K562 (cell line): Measurements from ENCODE around the gene S100A1. TPM values are rescaled to one million over a fixed set of nuclear protein-coding genes. Genes with fewer than 3 reads are reported as not detected.

Experiments
- ATAC-seq: fragments of 200-7000 bp; cut with Tn5 transposase; 3 replicates; pipeline ENCODE4 v1.9.1; 2020; ENCODE audit warnings: moderate library complexity
- BruUV-seq: library from RNA; stranded (reverse); fragments of 400-500 nt; replicated peaks from 2 replicates; lab custom pipeline; 2021; lab: Mats Ljungman, UMichigan
- CTCF ChIA-PET: fragments of 300-600 bp; formaldehyde crosslinking; extraction: SDS; loops from one replicate; lab custom pipeline; 2021; ENCODE audit warnings: low intra/inter-chr PET ratio; lab: Yijun Ruan, JAX
- POLR2A ChIA-PET: fragments of 300-600, 350-650 bp; sonication (Branson Sonifier 250); formaldehyde crosslinking; extraction: SDS; loops from one replicate; lab custom pipeline; 2021; ENCODE audit warnings: antibody characterized with exemption, inconsistent platforms; lab: Yijun Ruan, JAX
- DNase-seq, 4 experiments: peaks; one replicate each; pipeline versions ENCODE4 v3.0.0 to v3.0.0-alpha.2; 2011 to 2018; ENCODE audit warnings: low spot score in 3 of 4, mixed read lengths in 3 of 4; ENCODE audit errors: extremely low read depth in 1 of 4
- FAIRE-seq: peaks from 2 replicates; lab custom pipeline; 2011; peaks lifted over from hg19 to GRCh38; lab: Jason Lieb, UNC
- H2AFZ ChIP-seq: 2 replicates; pipeline ENCODE4 v1.6.0; 2011; ENCODE audit warnings: low read depth, low read length, control low read depth, inconsistent platforms
- H3K27ac ChIP-seq: fragments of 200-600 bp; 3 replicates; pipeline ENCODE4 v1.8.0; 2011; ENCODE audit warnings: low read depth, mild to moderate bottlenecking, control low read depth, inconsistent platforms, low read length, moderate library complexity, mixed read lengths; ENCODE audit errors: extremely low read depth
- H3K27me3 ChIP-seq, 2 experiments: fragments of 300-600 bp in 1 of 2; 2 replicates in 1 of 2; 3 replicates in 1 of 2; pipeline versions ENCODE4 v1.6.0 to v1.8.0; 2011; ENCODE audit warnings: inconsistent platforms in 2 of 2, low read length in 2 of 2, mild to moderate bottlenecking in 1 of 2, mixed read lengths in 1 of 2, moderate library complexity in 1 of 2; ENCODE audit not compliant: control insufficient read depth in 2 of 2, insufficient read depth in 2 of 2
- H3K36me3 ChIP-seq: fragments of 300-600 bp; 3 replicates; pipeline ENCODE4 v1.8.0; 2011; ENCODE audit warnings: mild to moderate bottlenecking, low read length, inconsistent platforms; ENCODE audit not compliant: control insufficient read depth, insufficient read depth
- H3K4me1 ChIP-seq, 2 experiments: fragments of 200-600 bp in 1 of 2; replicated peaks in 1 of 2; 2 replicates in 1 of 2; 3 replicates in 1 of 2; pipeline versions ENCODE4 v1.5.1 to v1.8.0; 2011; ENCODE audit warnings: inconsistent platforms in 2 of 2, low read length in 2 of 2, mild to moderate bottlenecking in 1 of 2, mixed read lengths in 1 of 2, moderate library complexity in 1 of 2; ENCODE audit not compliant: control insufficient read depth in 2 of 2, insufficient read depth in 2 of 2
- H3K4me2 ChIP-seq: 2 replicates; pipeline ENCODE4 v1.6.1; 2011; ENCODE audit warnings: low read length, control low read depth, inconsistent platforms, mixed read lengths; ENCODE audit not compliant: insufficient read depth
- H3K4me3 ChIP-seq: fragments of 200-600 bp; sonication (generic), shearing (Covaris generic); 2 replicates; pipeline ENCODE4 v1.5.1; 2016; ENCODE audit warnings: control low read depth, inconsistent platforms
- H3K79me2 ChIP-seq: fragments of 200-600 bp; 3 replicates; pipeline ENCODE4 v1.8.0; 2011; ENCODE audit warnings: low read length, inconsistent platforms; ENCODE audit not compliant: control insufficient read depth, insufficient read depth
- H3K9ac ChIP-seq, 2 experiments: 2 replicates each; pipeline versions ENCODE4 v1.6.0 to v1.6.1; 2011; ENCODE audit warnings: low read depth in 2 of 2, low read length in 2 of 2, control low read depth in 1 of 2, inconsistent platforms in 1 of 2, mild to moderate bottlenecking in 1 of 2, mixed read lengths in 1 of 2; ENCODE audit not compliant: insufficient read depth in 1 of 2
- H3K9me1 ChIP-seq: one replicate; pipeline ENCODE4 v1.6.0; 2011; ENCODE audit warnings: inconsistent platforms, mild to moderate bottlenecking, low read length, moderate library complexity; ENCODE audit not compliant: control insufficient read depth, insufficient read depth
- H3K9me3 ChIP-seq: replicated peaks from 2 replicates; pipeline ENCODE4 v1.5.1; 2011; ENCODE audit warnings: low read depth, low read length, inconsistent platforms; ENCODE audit not compliant: control insufficient read depth, insufficient read depth
- H4K20me1 ChIP-seq: replicated peaks from 2 replicates; pipeline ENCODE4 v1.6.1; 2011; ENCODE audit warnings: low read length, inconsistent platforms, mixed read lengths; ENCODE audit not compliant: control insufficient read depth, insufficient read depth
- ADNP ChIP-seq: fragments of 200-800 bp; sonication (Bioruptor generic); IDR thresholded peaks from 2 replicates; pipeline ENCODE4 v1.6.1; 2016; ENCODE audit warnings: missing genetic modification characterization, missing compliant biosample characterization
- HDAC2 ChIP-seq: fragments of 450-650 bp; IDR thresholded peaks from 2 replicates; pipeline ENCODE4 v1.6.1; 2016; ENCODE audit warnings: mild to moderate bottlenecking
- MBD2 ChIP-seq: sonication (generic); IDR thresholded peaks from 2 replicates; pipeline ENCODE4 v1.6.1; 2016; ENCODE audit warnings: low read depth, borderline replicate concordance
- NELFE ChIP-seq: IDR thresholded peaks from 2 replicates; pipeline ENCODE4 v1.6.1; 2011; ENCODE audit warnings: mild to moderate bottlenecking; ENCODE audit not compliant: insufficient read depth, insufficient read length
- NEUROD1 ChIP-seq: fragments of 150-350 bp; IDR thresholded peaks from 2 replicates; pipeline ENCODE4 v1.6.1; 2014; ENCODE audit warnings: borderline replicate concordance, low read length, low read depth; ENCODE audit not compliant: partially characterized antibody
- RBM15 ChIP-seq: fragments of 200-400 bp; formaldehyde crosslinking; IDR thresholded peaks from 2 replicates; pipeline ENCODE4 v1.6.1; 2018; ENCODE audit warnings: mild to moderate bottlenecking, low read length, moderate library complexity; ENCODE audit not compliant: insufficient read depth
- TAF1 ChIP-seq: IDR thresholded peaks from 2 replicates; pipeline ENCODE4 v1.6.1; 2011; ENCODE audit warnings: mild to moderate bottlenecking, low read length, moderate library complexity; ENCODE audit not compliant: insufficient read depth, control insufficient read depth, severe bottlenecking; ENCODE audit errors: extremely low read depth
- ZBTB1 ChIP-seq: sonication (generic); formaldehyde crosslinking; IDR thresholded peaks from 2 replicates; pipeline ENCODE4 v1.8.1; 2023; ENCODE audit warnings: missing genetic modification reagents, low read depth, mild to moderate bottlenecking, borderline replicate concordance
- WGBS: fragments of 100-300 bp; shearing (Covaris generic); methylation state at CpG from one replicate; pipeline ENCODE4 v1.1.6; 2016; ENCODE audit warnings: low coverage, mixed read lengths; ENCODE audit not compliant: insufficient coverage; ENCODE audit errors: missing lambda C conversion rate; 5-methylcytosine and 5-hydroxymethylcytosine counted together
- in situ Hi-C: fragments of 300-500 bp; cut with MboI; formaldehyde crosslinking; loops from 4 replicates; pipeline ENCODE4 v1.15.0; 2018; ENCODE audit warnings: inconsistent platforms, mixed read lengths
- intact Hi-C: fragments of 100-400 bp; cut with micrococcal nuclease; formaldehyde crosslinking; loops from 2 replicates; pipeline ENCODE4 v1.14.2; 2022
- polyA plus RNA-seq, 8 experiments: library from polyadenylated mRNA; depleted of rRNA in 4 of 8; stranded (reverse) in 5 of 8; unstranded in 3 of 8; fragments of >200 nt; fragmentation: Nextera tagmentation in 2 of 8; fragmentation: Illumina TruSeq in 1 of 8; extraction: Ambion mirVana in 2 of 8; extraction: Trizol in 1 of 8; gene quantifications; 2 replicates each; pipeline versions ENCODE4 v1.2.1 to v1.2.3, GENCODE V29; 2011 to 2014; ENCODE audit warnings: inconsistent platforms in 1 of 8, missing spikeins in 1 of 8
- total RNA-seq, 7 experiments: library from RNA; depleted of rRNA in 6 of 7; stranded (reverse); fragments of >200 nt in 6 of 7; fragmentation: Illumina TruSeq in 2 of 7; extraction: Trizol in 2 of 7; gene quantifications; 2 replicates each; pipeline versions ENCODE4 v1.2.1 to v1.2.3, GENCODE V29; 2011 to 2021; ENCODE audit warnings: low replicate concordance in 1 of 7
- TF ChIP-seq, protein P1 (sequence below): IDR thresholded peaks from 2 replicates; pipeline ENCODE4 v1.6.1; 2012; ENCODE audit warnings: low read depth, low read length, improper control_type of control experiment, borderline replicate concordance
- TF ChIP-seq, protein P2 (sequence below): IDR thresholded peaks from 3 replicates; pipeline ENCODE4 v1.6.1; 2011; ENCODE audit warnings: borderline replicate concordance, mild to moderate bottlenecking; ENCODE audit not compliant: insufficient read length, insufficient read depth

The S100A1 gene
- total and polyA plus RNA-seq, 9 of the 15 experiments (the other 6 are each of a cell fraction or from before 2014, with no cell fraction given), result 0.44 to 30.1 (median 12.7) TPM

DNA sequence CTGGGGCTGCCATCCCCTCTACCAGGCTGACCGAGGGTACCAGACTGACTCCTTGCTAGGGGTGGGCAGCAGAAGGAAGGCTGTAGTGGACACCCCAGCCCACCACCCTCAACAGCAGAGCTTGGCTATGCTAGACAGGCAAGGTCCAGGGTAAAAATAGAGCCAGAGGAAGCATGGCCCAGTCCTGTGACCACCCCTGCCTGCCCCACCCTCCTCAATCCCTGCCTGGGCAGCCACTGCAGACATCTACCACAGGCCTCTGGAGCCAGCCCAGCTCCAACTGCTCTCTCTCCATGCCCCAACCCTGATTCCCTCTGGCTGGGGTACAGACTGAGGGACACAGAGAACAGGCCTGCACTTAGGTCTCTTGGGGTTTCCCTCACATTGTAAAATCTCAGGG lies 1.7 kb downstream of the S100A1 start:
- in situ Hi-C loops (no loop called here), intact Hi-C loops (loop anchor here (5.0 kb wide), 1 partner anchor 98 kb away; no protein-coding TSS in a partner anchor)
- Histone ChIP-seq H2AFZ (no peak overlapping the region), H4K20me1 (no peaks in the 10 kb centered on the region), H3K27me3 (no peaks in the 10 kb centered on the region), H3K4me1 (peaks cover 31 to 51% of the 10 kb centered on the region in 2 experiments), H3K9ac (peak overlapping the region in 1 of 2 experiments; percentile 72; a peak in 1 of 4 replicates), H3K4me2 (no peak overlapping the region), H3K79me2 (peaks cover 18% of the 10 kb centered on the region), H3K4me3 (no peak overlapping the region), H3K36me3 (peaks cover 8% of the 10 kb centered on the region; the same call in 2 of the 3 replicates), H3K9me3 (no peaks in the 10 kb centered on the region), H3K9me1 (no peaks in the 10 kb centered on the region), H3K27ac (no peak overlapping the region)
- ChIA-PET POLR2A (interaction anchor here (0.5 to 4.3 kb wide), 7 partner anchors 10 to 232 kb away, joined by 3 to 18 read pairs (median 3); partner anchors contain the start of gene S100A14), CTCF (no interaction called here)
- TF ChIP-seq RBM15 (no peak), MBD2 (no peak), ZBTB1 (CRISPR knock-in tag) (no peak), TAF1 (no peak), ADNP (no peak), NELFE (no peak), NEUROD1 (no peak), HDAC2 (no peak)
- TF ChIP-seq, protein P1, sequence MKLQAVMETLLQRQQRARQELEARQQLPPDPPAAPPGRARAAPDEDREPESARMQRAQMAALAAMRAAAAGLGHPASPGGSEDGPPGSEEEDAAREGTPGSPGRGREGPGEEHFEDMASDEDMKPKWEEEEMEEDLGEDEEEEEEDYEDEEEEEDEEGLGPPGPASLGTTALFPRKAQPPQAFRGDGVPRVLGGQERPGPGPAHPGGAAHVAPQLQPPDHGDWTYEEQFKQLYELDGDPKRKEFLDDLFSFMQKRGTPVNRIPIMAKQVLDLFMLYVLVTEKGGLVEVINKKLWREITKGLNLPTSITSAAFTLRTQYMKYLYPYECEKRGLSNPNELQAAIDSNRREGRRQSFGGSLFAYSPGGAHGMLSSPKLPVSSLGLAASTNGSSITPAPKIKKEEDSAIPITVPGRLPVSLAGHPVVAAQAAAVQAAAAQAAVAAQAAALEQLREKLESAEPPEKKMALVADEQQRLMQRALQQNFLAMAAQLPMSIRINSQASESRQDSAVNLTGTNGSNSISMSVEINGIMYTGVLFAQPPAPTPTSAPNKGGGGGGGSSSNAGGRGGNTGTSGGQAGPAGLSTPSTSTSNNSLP, result no peak
- TF ChIP-seq, protein P2, sequence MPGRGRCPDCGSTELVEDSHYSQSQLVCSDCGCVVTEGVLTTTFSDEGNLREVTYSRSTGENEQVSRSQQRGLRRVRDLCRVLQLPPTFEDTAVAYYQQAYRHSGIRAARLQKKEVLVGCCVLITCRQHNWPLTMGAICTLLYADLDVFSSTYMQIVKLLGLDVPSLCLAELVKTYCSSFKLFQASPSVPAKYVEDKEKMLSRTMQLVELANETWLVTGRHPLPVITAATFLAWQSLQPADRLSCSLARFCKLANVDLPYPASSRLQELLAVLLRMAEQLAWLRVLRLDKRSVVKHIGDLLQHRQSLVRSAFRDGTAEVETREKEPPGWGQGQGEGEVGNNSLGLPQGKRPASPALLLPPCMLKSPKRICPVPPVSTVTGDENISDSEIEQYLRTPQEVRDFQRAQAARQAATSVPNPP, result no peak
- no TSS peak for BruUV-seq
- FAIRE-seq (no peak), ATAC-seq (no peak), DNase-seq (no peak)
- 82% methylated on average over 1 of the region's 1 CpG for WGBS
